22Rv1 (cell line): ENCODE measurements around the gene CNGB1.

Experiments used
- ZFX ChIP-seq: fragments of 450-650 bp; IDR thresholded peaks from 2 replicates; pipeline ENCODE4 v1.6.1; 2017; ENCODE audit warnings: antibody characterized with exemption, borderline replicate concordance
- TF ChIP-seq, protein P1 (sequence below): fragments of 450-650 bp; IDR thresholded peaks from 2 replicates; pipeline ENCODE4 v1.5.1; 2017; ENCODE audit warnings: mild to moderate bottlenecking

- TF ChIP-seq, protein P1, sequence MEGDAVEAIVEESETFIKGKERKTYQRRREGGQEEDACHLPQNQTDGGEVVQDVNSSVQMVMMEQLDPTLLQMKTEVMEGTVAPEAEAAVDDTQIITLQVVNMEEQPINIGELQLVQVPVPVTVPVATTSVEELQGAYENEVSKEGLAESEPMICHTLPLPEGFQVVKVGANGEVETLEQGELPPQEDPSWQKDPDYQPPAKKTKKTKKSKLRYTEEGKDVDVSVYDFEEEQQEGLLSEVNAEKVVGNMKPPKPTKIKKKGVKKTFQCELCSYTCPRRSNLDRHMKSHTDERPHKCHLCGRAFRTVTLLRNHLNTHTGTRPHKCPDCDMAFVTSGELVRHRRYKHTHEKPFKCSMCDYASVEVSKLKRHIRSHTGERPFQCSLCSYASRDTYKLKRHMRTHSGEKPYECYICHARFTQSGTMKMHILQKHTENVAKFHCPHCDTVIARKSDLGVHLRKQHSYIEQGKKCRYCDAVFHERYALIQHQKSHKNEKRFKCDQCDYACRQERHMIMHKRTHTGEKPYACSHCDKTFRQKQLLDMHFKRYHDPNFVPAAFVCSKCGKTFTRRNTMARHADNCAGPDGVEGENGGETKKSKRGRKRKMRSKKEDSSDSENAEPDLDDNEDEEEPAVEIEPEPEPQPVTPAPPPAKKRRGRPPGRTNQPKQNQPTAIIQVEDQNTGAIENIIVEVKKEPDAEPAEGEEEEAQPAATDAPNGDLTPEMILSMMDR = no peak
- no peak for TF ChIP-seq ZFX
Observed at GRCh38 chr16:57948027-57948426, 22.9 kb downstream of the CNGB1 start.
